Ramos (cell line): ENCODE data around the gene HES4.

Experiments
- in situ Hi-C: fragments of 300-500 bp; cut with MboI; formaldehyde crosslinking; loops from one replicate; pipeline ENCODE4 v1.14.3; 2022; ENCODE audit warnings: low sequenced_read_pairs; ENCODE audit not compliant: unreplicated experiment

Gene HES4

DNA sequence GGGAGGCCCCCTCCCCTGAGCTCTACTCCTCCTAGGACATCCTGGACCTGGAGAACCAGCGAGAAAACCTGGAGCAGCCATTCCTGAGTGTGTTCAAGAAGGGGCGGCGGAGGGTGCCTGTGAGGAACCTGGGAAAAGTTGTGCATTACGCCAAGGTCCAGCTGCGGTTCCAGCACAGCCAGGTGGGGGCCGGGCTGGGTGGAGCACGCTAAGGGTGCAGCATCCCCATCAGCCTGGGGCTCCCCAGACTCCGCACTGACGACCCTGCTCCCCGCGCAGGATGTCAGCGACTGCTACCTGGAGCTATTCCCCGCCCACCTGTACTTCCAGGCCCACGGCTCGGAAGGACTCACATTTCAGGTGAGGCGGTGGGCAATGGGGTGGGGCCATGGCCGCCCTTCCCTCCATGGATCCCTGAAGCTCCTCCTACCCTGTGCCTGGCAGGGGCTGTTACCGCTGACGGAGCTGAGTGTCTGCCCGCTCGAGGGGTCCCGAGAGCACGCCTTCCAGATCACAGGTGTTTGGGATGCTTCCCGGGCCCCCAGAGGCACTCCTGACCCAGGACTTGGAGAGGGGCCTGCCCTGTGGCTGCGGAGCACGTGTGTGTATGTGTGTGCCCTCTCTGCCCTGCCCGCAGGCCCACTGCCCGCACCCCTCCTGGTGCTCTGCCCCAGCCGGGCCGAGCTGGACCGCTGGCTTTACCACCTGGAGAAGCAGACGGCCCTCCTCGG lies 29.5 kb downstream of the HES4 start:
- in situ Hi-C loops = no loop called here

DNA sequence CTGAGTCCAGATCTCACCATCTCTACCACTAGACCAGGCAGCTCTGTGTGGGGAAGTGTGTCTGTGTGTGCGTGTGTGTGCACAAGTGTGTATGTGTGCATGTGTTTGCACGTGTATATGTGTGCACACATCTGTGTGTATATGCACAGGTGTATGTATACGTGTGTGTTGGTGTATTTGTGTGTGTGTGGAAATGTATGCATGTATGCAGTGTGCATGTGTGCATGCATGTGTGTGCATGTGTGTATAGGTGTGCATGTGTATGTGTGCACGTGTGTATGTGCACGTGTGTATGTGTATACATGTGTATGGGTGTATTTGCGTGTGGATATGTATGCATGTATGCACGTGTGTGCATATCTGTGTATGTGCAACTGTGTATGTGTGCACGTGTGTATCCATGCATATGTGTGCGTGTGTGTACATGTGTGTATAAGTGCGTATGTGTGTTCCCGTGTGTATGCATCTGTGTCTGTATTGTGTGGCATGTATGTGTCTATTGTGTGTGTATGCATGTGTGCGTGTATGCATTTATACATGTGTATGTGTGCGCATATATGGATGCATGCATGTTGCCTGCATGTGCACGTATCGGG lies 30.5 kb downstream of the HES4 start:
- in situ Hi-C loops = no loop called here

DNA sequence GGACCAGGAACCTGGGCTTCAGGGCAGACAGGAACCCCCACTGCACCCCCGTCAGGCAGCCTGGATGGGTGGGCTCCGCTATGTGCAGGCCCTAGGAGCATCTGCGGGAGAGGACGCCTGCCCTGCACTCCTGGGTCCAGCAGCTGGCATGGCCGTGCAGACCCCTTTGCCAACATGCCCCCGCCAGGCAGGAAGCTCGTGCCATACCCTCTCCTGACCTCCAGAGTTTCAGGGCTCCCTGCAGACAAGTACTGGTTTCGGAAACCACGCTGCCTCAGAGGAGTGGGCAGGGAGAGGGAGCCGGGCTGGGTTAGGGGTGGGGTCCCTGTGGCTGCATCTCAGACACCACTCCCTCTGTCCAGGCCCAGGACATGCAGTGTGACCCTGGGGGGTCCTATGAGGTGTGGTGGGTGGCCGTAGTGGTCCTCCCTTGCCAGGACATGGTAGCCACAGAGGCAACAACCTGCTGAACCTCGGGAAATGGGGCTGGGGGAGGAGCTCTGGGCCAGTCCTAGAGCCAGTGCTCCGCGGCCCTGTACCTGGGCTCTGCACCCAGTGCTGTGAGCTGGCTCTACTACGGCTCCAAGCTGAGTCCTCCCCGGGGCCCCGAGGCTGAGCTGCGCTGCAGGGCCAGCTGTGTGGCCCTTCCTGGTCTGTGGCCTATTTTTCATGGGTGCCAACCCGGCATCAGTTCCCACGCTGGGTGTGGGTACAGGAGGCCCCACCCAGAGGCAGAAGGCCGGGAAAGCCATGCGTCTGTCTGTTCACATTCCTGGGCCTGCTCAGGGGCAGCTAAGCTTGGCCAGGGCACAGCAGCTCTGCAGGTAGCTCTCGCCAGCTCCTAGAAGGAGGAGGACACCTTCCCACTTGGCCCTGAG lies 32.2 kb downstream of the HES4 start:
- in situ Hi-C loops = no loop called here

GRCh38 chr1:966704-967300 lies 33.1 kb downstream of the HES4 start:
- in situ Hi-C loops = no loop called here

DNA sequence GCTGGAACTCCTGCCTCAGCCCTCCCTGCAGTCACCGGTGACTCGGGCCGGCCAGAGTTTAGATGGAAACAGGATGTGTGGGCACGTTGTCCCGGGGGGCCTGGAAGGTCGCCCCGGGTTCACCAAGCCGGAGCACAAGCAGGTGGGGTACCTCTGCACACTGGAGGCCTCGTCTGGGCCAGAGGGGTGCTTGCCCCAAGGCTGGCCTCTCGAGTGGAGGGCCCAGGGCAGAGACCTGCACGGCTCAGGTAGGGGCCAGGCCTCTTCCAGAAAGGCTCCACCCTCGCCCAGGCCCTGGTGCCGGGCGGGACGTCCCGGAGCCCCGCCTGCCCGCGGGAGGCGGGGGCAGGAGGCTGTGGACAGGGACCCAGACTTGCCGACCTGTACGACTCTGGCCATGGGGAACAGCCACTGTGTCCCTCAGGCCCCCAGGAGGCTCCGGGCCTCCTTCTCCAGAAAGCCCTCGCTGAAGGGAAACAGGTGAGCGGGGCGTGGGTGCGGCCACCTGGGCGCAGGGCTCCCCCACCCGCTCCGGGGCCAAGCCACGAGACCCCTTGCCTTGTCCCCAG lies 33.7 kb downstream of the HES4 start, which contains the start of gene PLEKHN1:
PLEKHN1 (plus strand) TSS at position 348 of the 569 bp plus-strand sequence; CDS start at position 398, 50 bp downstream.
- in situ Hi-C loops = no loop called here

- in situ Hi-C loops = no loop called here
Observed at GRCh38 chr1:965526-966134, 34.3 kb downstream of the HES4 start.

- in situ Hi-C loops = no loop called here
Observed at GRCh38 chr1:964691-965525, 35.0 kb downstream of the HES4 start.

GRCh38 chr1:963746-964525 lies 36.0 kb downstream of the HES4 start:
- in situ Hi-C loops = no loop called here

GRCh38 chr1:963301-963651 lies 36.6 kb downstream of the HES4 start:
- in situ Hi-C loops = no loop called here

GRCh38 chr1:962381-963300 lies 37.3 kb downstream of the HES4 start:
- in situ Hi-C loops = no loop called here

DNA sequence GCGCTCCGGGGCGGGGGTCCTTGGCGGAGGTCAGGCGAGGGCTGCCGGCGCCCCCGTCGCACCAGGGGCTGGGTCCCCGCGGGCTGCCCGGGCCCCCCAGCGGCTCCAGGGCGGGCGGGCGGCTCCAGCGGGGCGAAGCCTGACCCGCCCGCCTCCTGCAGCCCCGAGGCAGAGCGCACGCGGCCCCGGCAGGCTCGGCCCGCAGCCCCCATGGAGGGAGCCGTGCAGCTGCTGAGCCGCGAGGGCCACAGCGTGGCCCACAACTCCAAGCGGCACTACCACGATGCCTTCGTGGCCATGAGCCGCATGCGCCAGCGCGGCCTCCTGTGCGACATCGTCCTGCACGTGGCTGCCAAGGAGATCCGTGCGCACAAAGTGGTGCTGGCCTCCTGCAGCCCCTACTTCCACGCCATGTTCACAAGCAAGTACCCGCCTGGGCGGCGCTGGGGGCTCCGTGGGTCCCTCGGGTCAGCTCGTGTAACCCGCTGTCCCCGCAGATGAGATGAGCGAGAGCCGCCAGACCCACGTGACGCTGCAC lies 38.7 kb downstream of the HES4 start:
- in situ Hi-C loops = no loop called here

GRCh38 chr1:960363-961131 lies 39.4 kb downstream of the HES4 start, which contains the start of gene KLHL17:
KLHL17 (plus strand) TSS chr1:960584; CDS start chr1:960694, 110 bp downstream.
- in situ Hi-C loops = no loop called here

DNA sequence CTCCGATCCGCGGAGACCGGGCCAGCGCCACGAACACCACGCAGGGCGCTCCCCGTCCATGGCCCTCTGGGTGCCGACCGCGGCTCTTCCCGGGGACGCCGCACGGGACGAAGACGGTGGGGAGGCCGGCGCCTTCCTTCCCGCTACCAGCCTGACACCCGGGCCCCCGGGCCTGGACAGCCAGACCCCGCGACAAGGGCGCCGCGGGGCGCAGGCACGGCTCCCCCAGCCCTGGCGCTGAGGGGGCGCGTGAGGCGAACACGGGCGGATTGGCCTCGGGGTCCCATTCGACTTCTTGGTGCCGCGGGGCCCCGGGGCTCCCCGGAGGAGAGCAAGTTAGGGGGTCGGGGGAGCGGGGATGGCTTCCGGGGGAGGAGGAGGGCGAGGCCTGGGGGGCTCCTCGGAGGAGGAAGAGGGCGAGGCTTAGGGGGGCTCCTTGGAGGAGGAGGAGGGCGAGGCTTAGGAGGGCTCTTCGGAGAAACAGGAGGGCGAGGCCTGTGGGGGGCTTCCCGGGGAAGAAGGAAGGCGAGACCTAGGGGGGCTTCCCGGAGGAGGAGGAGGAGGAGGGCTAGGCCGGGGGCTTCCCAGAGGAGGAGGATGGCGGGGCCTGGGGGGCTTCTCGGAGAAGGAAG lies 40.0 kb downstream of the HES4 start:
- in situ Hi-C loops = no loop called here

DNA sequence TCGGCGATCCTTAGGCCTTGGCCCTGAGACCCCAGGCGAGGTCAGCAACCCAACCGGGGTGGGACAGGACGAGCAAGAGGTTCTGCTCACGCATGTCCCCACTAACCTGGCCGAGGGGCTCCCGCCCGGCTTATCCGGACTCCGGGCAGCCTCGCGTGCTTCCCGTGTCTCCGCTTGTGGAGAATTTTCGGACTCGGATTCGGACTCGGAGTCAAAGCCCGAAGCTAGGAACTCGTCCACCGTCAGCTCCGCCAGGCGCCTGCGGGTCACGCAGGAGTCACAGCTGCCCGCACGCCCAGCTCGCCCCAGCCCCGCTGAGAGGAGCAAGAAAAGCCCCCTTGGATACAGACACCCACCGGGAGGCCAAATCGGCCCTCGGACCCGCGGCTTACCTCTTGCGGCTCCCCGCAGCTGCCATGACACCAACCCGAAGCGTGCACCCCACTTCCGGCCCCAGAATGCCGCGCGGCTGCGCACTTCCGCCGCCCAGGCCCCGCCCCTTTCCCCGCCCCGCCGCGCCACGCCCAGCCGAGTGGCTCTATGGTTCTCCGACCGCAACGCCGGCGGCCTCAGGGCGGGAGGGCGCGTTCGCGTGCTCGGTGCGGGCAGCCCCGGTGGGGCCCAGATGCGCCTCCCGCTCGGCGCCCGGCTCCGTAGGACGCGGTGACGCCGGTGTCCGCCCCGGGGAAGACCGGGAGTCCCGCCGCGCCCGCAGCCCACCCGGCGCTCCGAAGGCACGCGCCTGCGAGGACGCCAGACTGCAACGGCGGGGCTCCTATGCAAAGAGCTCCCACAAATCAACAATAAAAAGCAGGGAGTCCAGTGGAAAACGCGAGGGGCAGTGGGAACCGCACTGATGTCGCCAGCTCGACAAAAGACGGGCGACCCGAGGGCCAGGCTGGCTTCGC lies 40.8 kb downstream of the HES4 start, which contains the start of gene NOC2L:
NOC2L (minus strand) TSS at position 434 of the 908 bp plus-strand sequence; CDS start at position 418, 16 bp downstream.
- in situ Hi-C loops = no loop called here

- in situ Hi-C loops = no loop called here
Observed at GRCh38 chr1:956636-957035, 43.3 kb downstream of the HES4 start.
